Gastroesophageal sphincter (tissue), 4 donors: ENCODE results near the gene SETX. TPM values are rescaled to one million over a fixed set of nuclear protein-coding genes. Genes with fewer than 3 reads are reported as not detected.
A peak's percentile ranks its signal among the peaks of the same experiment; 100 is the strongest.

Experiments used
- ATAC-seq: fragments of 150-250 bp; one replicate; pipeline ENCODE4 v1.9.1; 2016; ENCODE audit warnings: mild to moderate bottlenecking, moderate library complexity
- H3K27ac ChIP-seq, 4 donors: fragments of 200-600 bp; sonication (generic) in 3 of 4; 1 replicate in 3 of 4; 2 replicates in 1 of 4; pipeline ENCODE4 v1.5.1; 2016 to 2019
- H3K27me3 ChIP-seq: fragments of 200-600 bp; sonication (generic); one replicate; pipeline ENCODE4 v1.5.1; 2019
- H3K36me3 ChIP-seq, 2 donors: fragments of 200-600 bp; sonication (generic); one replicate each; pipeline ENCODE4 v1.5.1; 2019; ENCODE audit warnings: control low read depth in 1 of 2
- H3K4me1 ChIP-seq, 3 donors: fragments of 200-600 bp; sonication (generic); 1 replicate in 2 of 3; 2 replicates in 1 of 3; pipeline ENCODE4 v1.5.1; 2016 to 2019; ENCODE audit warnings: control low read depth in 2 of 3
- H3K4me3 ChIP-seq, 2 donors: fragments of 200-600 bp; sonication (generic); one replicate each; pipeline ENCODE4 v1.5.1; 2019; ENCODE audit warnings: mild to moderate bottlenecking in 1 of 2, moderate library complexity in 1 of 2
- H3K9me3 ChIP-seq, 3 donors: fragments of 200-600 bp; sonication (generic); one replicate each; pipeline ENCODE4 v1.5.1; 2017 to 2019; ENCODE audit warnings: control low read depth in 2 of 3
- CTCF ChIP-seq, 4 experiments: fragments of 200-600 bp in 2 of 4; fragments of 450-650 bp in 2 of 4; sonication (generic) in 1 of 4; IDR thresholded peaks; one replicate each; pipeline ENCODE4 v1.5.1; 2017 to 2019; ENCODE audit warnings: antibody characterized with exemption in 4 of 4, mild to moderate bottlenecking in 2 of 4, moderate library complexity in 2 of 4
- EP300 ChIP-seq: sonication (generic); formaldehyde crosslinking; IDR thresholded peaks from one replicate; pipeline ENCODE4 v1.6.1; 2017; ENCODE audit warnings: antibody characterized with exemption, mild to moderate bottlenecking
- POLR2A ChIP-seq, 2 donors: fragments of 450-650 bp; IDR thresholded peaks; one replicate each; pipeline ENCODE4 v1.6.1; 2017; ENCODE audit warnings: antibody characterized with exemption in 2 of 2, mild to moderate bottlenecking in 2 of 2, moderate library complexity in 1 of 2
- POLR2AphosphoS5 ChIP-seq: sonication (generic); formaldehyde crosslinking; IDR thresholded peaks from one replicate; pipeline ENCODE4 v1.6.1; 2017; ENCODE audit warnings: antibody characterized with exemption
- WGBS, 2 donors: methylation state at CpG; one replicate each; pipeline ENCODE4 v1.1.5; 2018; ENCODE audit warnings: low coverage in 1 of 2; 5-methylcytosine and 5-hydroxymethylcytosine counted together
- total RNA-seq, 4 donors: library from RNA; depleted of rRNA; stranded (reverse); fragments of >200 nt; gene quantifications; one replicate each; pipeline ENCODE4 v1.1.0, GENCODE V29; 2016

The SETX gene
- total RNA-seq, 4 donors from 2014 or later: 45.7 to 67.1 (median 53.5) TPM

- Histone ChIP-seq H3K36me3 (no peaks in the 10 kb centered on the region), H3K4me1 (peaks cover 0 to 47% (median 5%) of the 10 kb centered on the region in 3 donors), H3K27ac (peak overlapping the region in 3 of 4 donors; percentile 20 to 71 (median 59)), H3K9me3 (no peaks in the 10 kb centered on the region), H3K27me3 (peaks cover 20% of the 10 kb centered on the region), H3K4me3 (peak overlapping the region; percentile 48 to 66)
- TF ChIP-seq POLR2A (IDR thresholded peaks at IDR 0.05) (no peak), CTCF (IDR thresholded peaks at IDR 0.05) (peak in 1 of 4 experiments; percentile 4)
- ATAC-seq: no peak
- 0 to 2% methylated on average over 1 to 9 of the region's 81 CpGs for WGBS, 2 donors
These were observed 112.8 kb downstream of the SETX start for GRCh38 chr9:132241840-132242620.

- peak overlapping the region; percentile 48 to 66 for H3K4me3 ChIP-seq
- no peaks in the 10 kb centered on the region for H3K36me3 ChIP-seq
- TF ChIP-seq EP300 (no peak), CTCF (IDR thresholded peaks at IDR 0.05) (peak in 1 of 4 experiments; percentile 14)
- peak overlapping the region in 3 of 4 donors; percentile 20 to 71 (median 59) for H3K27ac ChIP-seq
- H3K27me3 ChIP-seq: peaks cover 14% of the 10 kb centered on the region
- peaks cover 0 to 50% (median 5%) of the 10 kb centered on the region in 3 donors for H3K4me1 ChIP-seq
- ATAC-seq: no peak
- 5% methylated on average over 13 of the region's 33 CpGs; no CpG with 5 or more reads in 1 of the 2 donors for WGBS, 2 donors
- H3K9me3 ChIP-seq: no peaks in the 10 kb centered on the region
These were observed 113.3 kb downstream of the SETX start for GRCh38 chr9:132241483-132241839.

- Histone ChIP-seq H3K36me3 (no peaks in the 10 kb centered on the region), H3K4me3 (peak overlapping the region; percentile 48 to 66), H3K27me3 (peaks cover 13% of the 10 kb centered on the region), H3K27ac (peak overlapping the region in 3 of 4 donors; percentile 59 to 71 (median 67)), H3K4me1 (peaks cover 0 to 51% (median 5%) of the 10 kb centered on the region in 3 donors), H3K9me3 (no peaks in the 10 kb centered on the region)
- TF ChIP-seq POLR2A (IDR thresholded peaks at IDR 0.05) (peak in 1 of 2 donors; percentile 14), EP300 (no peak), CTCF (IDR thresholded peaks at IDR 0.05) (peak in 1 of 4 experiments; percentile 9), POLR2AphosphoS5 (no peak)
- WGBS, 2 donors: 0% methylated on average over 2 of the region's 63 CpGs; no CpG with 5 or more reads in 1 of the 2 donors
- ATAC-seq: peak; percentile 92
These were observed 113.8 kb downstream of the SETX start for GRCh38 chr9:132240841-132241482.

GRCh38 chr9:132239999-132240840, 114.6 kb downstream of the SETX start:
- H3K4me3 ChIP-seq: peak overlapping the region; percentile 48 to 66
- ATAC-seq: no peak
- H3K4me1 ChIP-seq: peaks cover 0 to 43% (median 5%) of the 10 kb centered on the region in 3 donors
- H3K36me3 ChIP-seq: no peaks in the 10 kb centered on the region
- TF ChIP-seq POLR2A (IDR thresholded peaks at IDR 0.05): no peak
- no peaks in the 10 kb centered on the region for H3K9me3 ChIP-seq
- 40 to 100% methylated on average over 1 of the region's 21 CpGs for WGBS, 2 donors
- H3K27me3 ChIP-seq: peaks cover 12% of the 10 kb centered on the region
- peak overlapping the region in 3 of 4 donors; percentile 59 to 71 (median 67) for H3K27ac ChIP-seq

GRCh38 chr9:132239518-132239917, 115.3 kb downstream of the SETX start:
- ATAC-seq: no peak
- H3K4me3 ChIP-seq: no peak overlapping the region
- H3K36me3 ChIP-seq: no peaks in the 10 kb centered on the region
- TF ChIP-seq CTCF (IDR thresholded peaks at IDR 0.05): no peak
- no peak for TF ChIP-seq POLR2A (IDR thresholded peaks at IDR 0.05)
- TF ChIP-seq POLR2AphosphoS5: no peak
- TF ChIP-seq EP300: no peak
- peaks cover 9% of the 10 kb centered on the region for H3K27me3 ChIP-seq
- peaks cover 0 to 36% (median 5%) of the 10 kb centered on the region in 3 donors for H3K4me1 ChIP-seq
- no peak overlapping the region for H3K27ac ChIP-seq
- 43% methylated on average over 1 of the region's 3 CpGs; no CpG with 5 or more reads in 1 of the 2 donors for WGBS, 2 donors
- H3K9me3 ChIP-seq: no peaks in the 10 kb centered on the region
